8988T (cell line): ENCODE data around the gene ZNRF1.

Experiments used
- DNase-seq: peaks from one replicate; pipeline ENCODE4 v3.0.0; 2011

Gene ZNRF1

GRCh38 chr16:75101635-75102034, 102.8 kb downstream of the ZNRF1 start:
- DNase-seq: no peak

DNA sequence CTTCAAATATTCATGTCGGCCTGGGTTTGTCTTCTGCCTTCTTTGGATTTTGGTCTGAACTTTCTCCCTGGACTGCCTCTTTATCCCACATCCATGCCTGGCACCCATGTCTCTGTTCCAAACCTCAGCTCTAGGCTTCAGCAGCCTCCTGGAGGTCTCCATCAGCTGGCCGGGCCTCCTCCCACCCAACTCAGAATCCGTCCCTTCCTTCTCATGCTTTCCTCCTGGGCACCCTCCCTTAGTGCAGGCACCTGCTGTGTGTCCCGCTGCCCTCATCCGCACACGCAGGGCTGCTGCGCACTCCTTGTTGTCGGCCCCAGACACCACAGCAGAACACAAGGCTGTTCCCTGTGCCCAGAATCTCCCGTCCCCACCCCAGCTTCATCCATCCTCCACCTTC, 103.8 kb downstream of the ZNRF1 start:
- DNase-seq: peak; percentile 0

- DNase-seq: no peak
These were observed 105.2 kb downstream of the ZNRF1 start for GRCh38 chr16:75103994-75104393.

DNA sequence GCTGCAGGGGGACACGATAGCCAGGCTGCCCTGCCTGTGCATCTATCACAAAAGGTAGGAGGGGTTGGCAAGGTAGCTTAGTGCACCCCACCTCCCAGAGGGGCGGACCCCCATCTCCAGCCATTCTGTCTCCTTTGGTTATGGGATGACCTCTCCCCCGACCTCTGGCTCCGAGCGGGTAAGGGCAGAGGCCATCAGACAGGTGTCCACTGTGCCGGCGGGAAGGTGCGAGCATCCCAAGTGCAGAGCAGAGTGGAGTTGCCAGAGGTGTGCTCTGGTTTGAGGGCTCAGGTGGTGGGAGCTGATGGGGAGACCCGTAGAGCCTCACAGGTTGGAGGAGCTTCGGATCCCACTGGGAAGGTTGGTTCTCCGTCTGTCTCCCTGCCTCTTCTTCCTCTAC, 106.0 kb downstream of the ZNRF1 start:
- peak; percentile 4 for DNase-seq

DNA sequence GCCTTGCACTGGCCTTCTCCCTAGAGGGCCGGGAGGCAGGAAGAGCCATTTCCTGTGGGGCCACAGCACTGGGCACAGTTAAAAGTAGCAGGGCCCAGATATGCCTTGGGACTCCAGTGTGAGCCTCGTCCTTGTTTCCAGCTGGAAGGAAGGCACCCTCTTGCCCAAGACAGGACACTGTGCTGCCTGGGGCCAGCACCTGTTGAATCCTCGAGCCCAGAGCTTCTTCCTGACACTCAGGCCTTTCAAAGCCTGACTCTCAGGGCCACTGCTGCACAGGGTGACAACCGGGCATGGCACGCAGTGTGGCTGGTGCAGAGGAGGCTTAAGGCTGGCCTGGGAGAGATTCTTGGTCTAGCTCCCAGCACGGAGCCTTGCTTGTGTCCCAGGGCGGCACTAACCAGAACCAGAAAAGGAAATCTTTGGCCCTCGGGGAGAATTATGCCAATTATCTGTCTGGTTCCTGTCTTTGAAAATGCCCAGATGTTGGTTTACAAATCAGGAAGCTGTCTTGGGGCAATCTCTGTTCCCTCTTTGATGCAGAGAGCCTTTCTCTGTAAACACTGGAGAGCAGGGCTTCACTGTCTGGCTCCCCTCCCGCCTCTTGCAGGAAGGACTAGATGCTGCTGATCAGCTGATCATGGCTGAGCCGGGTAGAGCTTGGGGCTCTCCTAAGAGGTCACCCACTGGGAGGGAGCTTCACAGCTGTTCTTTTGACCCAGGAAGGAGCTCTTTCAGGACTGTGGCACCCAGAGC, 106.7 kb downstream of the ZNRF1 start:
- DNase-seq: peak; percentile 9

GRCh38 chr16:75106351-75107274, 107.8 kb downstream of the ZNRF1 start:
- peak; percentile 5 for DNase-seq

- DNase-seq: peak; percentile 3
These were observed 108.7 kb downstream of the ZNRF1 start for GRCh38 chr16:75107505-75107904.

- DNase-seq: no peak
These were observed 110.2 kb downstream of the ZNRF1 start for GRCh38 chr16:75108792-75109731.

- no peak for DNase-seq
These were observed 111.0 kb downstream of the ZNRF1 start for GRCh38 chr16:75109732-75110243.

GRCh38 chr16:75110637-75111513, 112.1 kb downstream of the ZNRF1 start:
- DNase-seq: peak; percentile 95

DNA sequence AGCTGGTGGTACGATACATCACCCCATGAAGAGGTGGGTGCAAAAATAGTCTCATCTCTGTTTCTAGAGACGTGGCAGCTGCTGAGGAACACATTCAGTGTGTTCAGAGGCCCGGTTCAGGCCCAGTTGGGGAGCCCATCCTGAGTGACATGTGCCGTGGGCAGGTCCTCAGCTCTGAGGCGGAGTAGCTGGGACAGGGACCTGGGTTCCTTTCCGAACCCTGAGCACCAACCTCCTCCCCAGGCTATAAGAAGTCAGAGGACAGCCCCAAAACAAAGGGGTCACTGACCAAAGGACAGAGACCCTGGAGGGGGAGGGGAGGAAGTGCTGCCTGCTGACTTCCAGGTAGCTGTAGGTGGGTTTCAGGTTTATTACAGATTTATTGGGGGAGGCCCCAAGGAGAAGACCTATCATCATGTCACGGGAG, 112.7 kb downstream of the ZNRF1 start:
- no peak for DNase-seq

DNA sequence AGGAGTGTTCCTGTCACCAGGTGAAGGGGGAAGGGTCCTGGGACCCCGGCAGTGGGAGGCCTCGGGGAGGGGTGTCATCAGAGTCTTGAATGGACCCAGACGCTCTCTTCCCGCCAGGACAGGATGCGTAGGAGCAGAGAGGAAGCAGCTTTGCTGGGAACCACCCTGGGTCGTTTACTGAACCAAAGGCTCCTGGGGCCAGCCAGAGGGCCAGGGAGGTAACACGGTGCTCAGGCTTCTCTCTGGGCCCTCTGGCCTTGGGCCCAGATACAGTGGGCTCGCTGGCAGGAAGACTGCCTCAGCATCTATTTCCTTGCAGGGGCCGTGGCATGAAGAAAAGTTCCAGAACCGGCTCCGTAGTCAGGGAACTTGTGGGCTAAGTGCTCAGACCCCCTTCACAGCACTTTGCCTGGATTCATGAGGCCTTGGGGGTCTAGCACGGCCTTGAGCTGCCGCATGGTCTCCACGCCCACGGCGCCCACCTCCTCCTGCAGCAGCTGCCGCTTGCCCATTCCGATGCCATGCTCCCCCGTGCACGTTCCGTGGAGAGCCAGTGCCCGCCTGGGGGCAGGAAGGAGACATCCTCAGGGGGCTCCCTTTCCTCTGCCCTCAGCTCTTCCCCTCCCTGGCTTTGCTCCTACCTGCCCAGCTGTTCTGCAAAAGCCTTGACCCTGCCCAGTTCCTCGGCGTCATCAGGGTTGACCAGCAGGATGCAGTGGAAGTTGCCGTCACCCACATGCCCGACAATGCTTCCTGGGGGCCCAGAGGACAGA, 113.3 kb downstream of the ZNRF1 start:
- no peak for DNase-seq

DNA sequence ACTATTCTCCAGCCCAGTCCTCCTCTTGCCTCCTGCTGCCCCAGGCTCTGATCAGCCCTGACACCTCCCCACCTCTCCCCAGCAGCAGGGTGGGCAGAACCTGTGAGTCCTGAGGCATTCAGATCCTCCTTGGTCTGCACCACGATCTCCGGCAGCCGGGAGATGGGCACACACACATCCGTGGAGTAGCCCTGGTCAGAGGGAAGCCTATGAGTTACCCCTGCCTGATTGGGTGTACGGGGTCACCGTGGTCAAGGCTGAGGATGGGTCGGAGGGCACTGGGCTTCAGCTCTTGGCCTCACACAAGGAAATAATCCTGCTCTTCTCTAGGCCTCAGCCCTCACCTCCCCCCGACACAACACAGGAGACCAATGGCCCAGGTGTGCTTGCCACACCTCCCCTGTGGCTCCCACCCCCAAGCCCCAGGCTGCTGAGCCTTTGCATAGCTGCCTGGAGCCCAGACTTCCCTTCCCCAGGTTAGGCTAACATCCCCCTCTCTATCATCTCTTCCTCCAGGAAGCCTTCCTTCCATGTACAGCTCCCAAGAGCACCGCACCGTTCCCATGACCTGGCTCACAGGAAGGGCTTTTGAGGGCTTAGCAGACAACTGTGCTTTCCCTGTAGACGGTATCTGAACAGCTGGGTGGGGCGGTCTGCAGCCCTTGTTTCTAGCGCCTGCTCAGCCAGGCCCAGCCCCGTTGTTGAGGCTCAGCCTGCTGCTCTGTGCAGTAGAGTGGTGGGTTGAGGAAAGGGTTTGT, 114.1 kb downstream of the ZNRF1 start:
- no peak for DNase-seq

GRCh38 chr16:75113541-75114121, 114.8 kb downstream of the ZNRF1 start:
- no peak for DNase-seq

GRCh38 chr16:75114179-75114945, 115.5 kb downstream of the ZNRF1 start:
- no peak for DNase-seq

- no peak for DNase-seq
These were observed 116.4 kb downstream of the ZNRF1 start for GRCh38 chr16:75114946-75115825.

DNA sequence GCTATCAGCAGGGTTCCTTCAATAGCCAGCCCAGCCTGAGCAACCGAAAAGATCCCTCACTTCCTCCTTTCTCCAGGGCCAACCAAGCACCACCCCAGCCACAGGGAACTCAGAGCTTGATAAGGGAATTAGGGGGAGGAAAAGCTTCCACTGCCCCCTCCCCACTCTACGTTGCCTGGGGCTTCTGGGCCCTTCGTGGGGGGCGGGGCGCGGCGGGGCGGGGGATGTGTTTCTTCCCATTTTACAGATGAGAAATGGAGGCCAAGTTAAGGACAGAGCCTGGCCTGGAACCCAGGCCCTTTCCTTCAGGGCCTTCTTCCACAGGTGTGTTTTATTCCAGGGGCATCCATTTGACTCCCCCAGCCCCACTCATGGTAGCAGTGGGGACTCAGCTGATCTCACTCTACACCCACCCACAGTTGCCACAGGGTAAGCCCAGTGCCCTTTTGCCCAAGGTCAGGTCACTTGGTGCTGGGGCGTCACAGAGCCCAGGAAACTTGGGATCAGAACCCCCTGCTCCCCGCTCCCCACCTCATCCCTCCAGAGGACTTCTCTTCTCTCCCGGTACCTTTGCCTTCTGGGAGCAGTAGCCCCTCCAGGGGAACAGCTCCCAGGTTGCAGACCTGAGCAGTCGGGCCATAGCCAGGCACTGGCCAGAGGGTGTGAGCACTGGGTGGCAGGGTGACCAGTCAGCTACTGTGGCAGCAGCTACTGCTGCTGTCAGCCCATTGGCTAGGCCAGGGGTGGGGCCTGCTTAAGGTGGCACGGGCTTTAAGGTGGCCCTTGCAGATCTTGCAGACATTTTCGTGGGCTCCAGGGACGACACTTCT, 117.5 kb downstream of the ZNRF1 start, which contains the start of gene LDHD:
Gene LDHD (minus strand): TSS at position 700 of the 830 bp plus-strand sequence. CDS start 60 bp downstream, at position 640.
- DNase-seq: peak; percentile 95
